Osteoblast (primary cell): ENCODE measurements around the gene MED25. TPM values are rescaled to one million over a fixed set of nuclear protein-coding genes. Genes with fewer than 3 reads are reported as not detected.

ENCODE experiments used
- DNase-seq: peaks from one replicate; pipeline ENCODE4 v3.0.0; 2011; ENCODE audit warnings: low spot score, mixed read lengths; ENCODE audit not compliant: insufficient read length; ENCODE audit errors: missing footprints
- H2AFZ ChIP-seq: 2 replicates; pipeline ENCODE4 v1.6.0; 2011; ENCODE audit warnings: mild to moderate bottlenecking, low read length
- H3K27ac ChIP-seq: 2 replicates; pipeline ENCODE4 v1.5.1; 2011; ENCODE audit warnings: mild to moderate bottlenecking, low read depth, low read length, moderate library complexity
- H3K27me3 ChIP-seq: 2 replicates; pipeline ENCODE4 v1.6.0; 2012; ENCODE audit warnings: mild to moderate bottlenecking, control low read depth, inconsistent platforms, low read length, moderate library complexity; ENCODE audit not compliant: insufficient read depth
- H3K36me3 ChIP-seq: 2 replicates; pipeline ENCODE4 v1.5.1; 2011; ENCODE audit warnings: mild to moderate bottlenecking, low read length, control low read depth, moderate library complexity; ENCODE audit not compliant: insufficient read depth
- H3K4me1 ChIP-seq: 2 replicates; pipeline ENCODE4 v1.5.1; 2011; ENCODE audit warnings: mild to moderate bottlenecking, low read length, control low read depth, moderate library complexity; ENCODE audit not compliant: insufficient read depth
- H3K4me2 ChIP-seq: 2 replicates; pipeline ENCODE4 v1.6.0; 2011; ENCODE audit warnings: mild to moderate bottlenecking, low read length; ENCODE audit not compliant: insufficient read depth
- H3K4me3 ChIP-seq: fragments of 200-600 bp; sonication (generic); 3 replicates; pipeline ENCODE4 v1.5.1; 2012; ENCODE audit warnings: mild to moderate bottlenecking, low read length, inconsistent platforms; ENCODE audit not compliant: insufficient read depth
- H3K79me2 ChIP-seq: 2 replicates; pipeline ENCODE4 v1.6.0; 2012; ENCODE audit warnings: mild to moderate bottlenecking, low read length, control low read depth, inconsistent platforms; ENCODE audit not compliant: insufficient read depth
- H3K9me3 ChIP-seq: 2 replicates; pipeline ENCODE4 v1.5.1; 2011; ENCODE audit warnings: low read depth, low read length, control low read depth
- H4K20me1 ChIP-seq: 2 replicates; pipeline ENCODE4 v1.6.0; 2012; ENCODE audit warnings: mild to moderate bottlenecking, low read length, control low read depth; ENCODE audit not compliant: insufficient read depth
- total RNA-seq: library from RNA; depleted of rRNA; stranded (reverse); fragments of >200 nt; gene quantifications from 2 replicates; pipeline ENCODE4 v1.2.3, GENCODE V29; 2012
- TF ChIP-seq, protein P1 (sequence below): IDR thresholded peaks from 2 replicates; pipeline ENCODE4 v1.5.1; 2011; ENCODE audit warnings: mild to moderate bottlenecking, low read depth, low read length, moderate library complexity; ENCODE audit errors: extremely low read depth

MED25 gene
- total RNA-seq, 1 donor = 19.5 TPM

DNA sequence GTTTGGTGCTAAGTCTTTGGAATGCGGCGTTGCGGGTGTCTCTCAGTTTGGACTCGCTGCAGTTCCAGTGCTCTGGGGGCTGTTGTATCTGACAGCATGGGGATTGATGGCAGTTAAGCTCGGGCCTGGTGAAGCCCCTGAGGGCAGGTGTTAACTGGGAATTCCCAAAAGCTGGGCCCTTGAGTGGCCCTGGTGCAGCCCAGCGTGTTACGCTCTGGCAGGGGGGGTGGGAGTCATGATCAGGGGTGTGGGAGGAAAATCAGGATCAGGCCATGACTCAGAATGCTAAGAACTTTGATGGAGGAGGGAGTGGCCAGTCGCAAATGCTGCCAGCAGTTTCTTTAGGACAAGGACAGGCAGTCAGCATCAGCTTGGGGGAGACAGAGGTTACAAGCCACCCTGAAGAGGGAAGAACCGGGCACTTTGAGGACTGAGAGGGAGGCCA lies 31.7 kb upstream of the MED25 start:
- Histone ChIP-seq H3K36me3 (peaks cover 42% of the 10 kb centered on the region), H3K4me2 (no peak overlapping the region), H3K27ac (no peak overlapping the region), H4K20me1 (peaks cover 30% of the 10 kb centered on the region), H3K27me3 (no peaks in the 10 kb centered on the region), H3K79me2 (peaks cover 47% of the 10 kb centered on the region), H3K9me3 (no peaks in the 10 kb centered on the region), H2AFZ (no peak overlapping the region), H3K4me3 (no peak overlapping the region), H3K4me1 (peaks cover 7% of the 10 kb centered on the region)
- TF ChIP-seq, protein P1, sequence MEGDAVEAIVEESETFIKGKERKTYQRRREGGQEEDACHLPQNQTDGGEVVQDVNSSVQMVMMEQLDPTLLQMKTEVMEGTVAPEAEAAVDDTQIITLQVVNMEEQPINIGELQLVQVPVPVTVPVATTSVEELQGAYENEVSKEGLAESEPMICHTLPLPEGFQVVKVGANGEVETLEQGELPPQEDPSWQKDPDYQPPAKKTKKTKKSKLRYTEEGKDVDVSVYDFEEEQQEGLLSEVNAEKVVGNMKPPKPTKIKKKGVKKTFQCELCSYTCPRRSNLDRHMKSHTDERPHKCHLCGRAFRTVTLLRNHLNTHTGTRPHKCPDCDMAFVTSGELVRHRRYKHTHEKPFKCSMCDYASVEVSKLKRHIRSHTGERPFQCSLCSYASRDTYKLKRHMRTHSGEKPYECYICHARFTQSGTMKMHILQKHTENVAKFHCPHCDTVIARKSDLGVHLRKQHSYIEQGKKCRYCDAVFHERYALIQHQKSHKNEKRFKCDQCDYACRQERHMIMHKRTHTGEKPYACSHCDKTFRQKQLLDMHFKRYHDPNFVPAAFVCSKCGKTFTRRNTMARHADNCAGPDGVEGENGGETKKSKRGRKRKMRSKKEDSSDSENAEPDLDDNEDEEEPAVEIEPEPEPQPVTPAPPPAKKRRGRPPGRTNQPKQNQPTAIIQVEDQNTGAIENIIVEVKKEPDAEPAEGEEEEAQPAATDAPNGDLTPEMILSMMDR = no peak
- peak; percentile 96 for DNase-seq

DNA sequence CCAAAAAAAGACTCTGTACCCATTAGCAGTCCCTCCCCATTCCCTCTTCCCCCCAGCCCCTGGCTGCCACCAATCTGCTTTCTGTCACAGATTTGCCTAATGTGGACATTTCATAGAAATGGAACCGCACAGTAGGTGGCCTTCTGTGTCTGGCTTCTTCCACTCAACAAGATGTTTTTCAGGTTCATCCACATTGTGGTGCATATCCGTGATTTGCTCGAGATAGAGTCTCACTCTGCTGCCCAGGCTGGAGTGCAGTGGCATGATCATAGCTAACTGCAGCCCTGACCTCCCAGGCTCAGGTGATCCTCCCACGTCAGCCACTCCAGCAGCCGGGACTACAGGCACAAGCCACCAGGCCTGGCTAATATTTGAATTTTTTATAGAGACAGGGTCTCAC lies 30.3 kb upstream of the MED25 start:
- peaks cover 47% of the 10 kb centered on the region for H3K79me2 ChIP-seq
- no peak overlapping the region for H3K4me2 ChIP-seq
- H3K27ac ChIP-seq = no peak overlapping the region
- no peaks in the 10 kb centered on the region for H3K9me3 ChIP-seq
- TF ChIP-seq, protein P1 = no peak
- H3K27me3 ChIP-seq = no peaks in the 10 kb centered on the region
- H3K4me1 ChIP-seq = peaks cover 7% of the 10 kb centered on the region
- H3K4me3 ChIP-seq = no peak overlapping the region
- peaks cover 34% of the 10 kb centered on the region for H4K20me1 ChIP-seq
- peak; percentile 18 for DNase-seq
- peaks cover 44% of the 10 kb centered on the region for H3K36me3 ChIP-seq
- no peak overlapping the region for H2AFZ ChIP-seq

DNA sequence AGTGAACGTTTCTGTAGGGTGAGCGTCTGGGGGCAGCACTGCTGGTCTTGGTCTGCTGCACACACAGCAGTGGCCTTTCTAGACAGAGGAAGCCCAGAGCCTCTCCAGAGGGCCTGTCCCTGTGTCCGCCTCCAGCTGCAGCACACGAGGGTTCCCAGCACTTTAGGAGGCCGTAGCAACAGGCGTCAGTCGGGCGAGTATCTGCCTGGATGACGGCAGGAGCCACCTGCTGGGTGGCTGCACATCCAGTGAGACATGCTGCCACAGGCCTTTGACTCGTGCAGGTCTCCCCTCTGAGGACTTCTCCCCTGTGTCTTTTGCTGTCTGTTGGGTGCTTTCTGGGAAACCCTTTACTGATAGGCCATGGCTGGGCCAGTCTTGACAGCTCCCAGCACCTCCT lies 29.2 kb upstream of the MED25 start:
- H3K4me3 ChIP-seq = no peak overlapping the region
- H3K9me3 ChIP-seq = no peaks in the 10 kb centered on the region
- H3K27me3 ChIP-seq = no peaks in the 10 kb centered on the region
- peak; percentile 67 for DNase-seq
- H2AFZ ChIP-seq = no peak overlapping the region
- H3K4me2 ChIP-seq = no peak overlapping the region
- TF ChIP-seq, protein P1 = no peak
- no peak overlapping the region for H3K27ac ChIP-seq
- H4K20me1 ChIP-seq = peaks cover 34% of the 10 kb centered on the region
- H3K36me3 ChIP-seq = peaks cover 42% of the 10 kb centered on the region
- H3K79me2 ChIP-seq = peaks cover 43% of the 10 kb centered on the region
- peaks cover 7% of the 10 kb centered on the region for H3K4me1 ChIP-seq

DNA sequence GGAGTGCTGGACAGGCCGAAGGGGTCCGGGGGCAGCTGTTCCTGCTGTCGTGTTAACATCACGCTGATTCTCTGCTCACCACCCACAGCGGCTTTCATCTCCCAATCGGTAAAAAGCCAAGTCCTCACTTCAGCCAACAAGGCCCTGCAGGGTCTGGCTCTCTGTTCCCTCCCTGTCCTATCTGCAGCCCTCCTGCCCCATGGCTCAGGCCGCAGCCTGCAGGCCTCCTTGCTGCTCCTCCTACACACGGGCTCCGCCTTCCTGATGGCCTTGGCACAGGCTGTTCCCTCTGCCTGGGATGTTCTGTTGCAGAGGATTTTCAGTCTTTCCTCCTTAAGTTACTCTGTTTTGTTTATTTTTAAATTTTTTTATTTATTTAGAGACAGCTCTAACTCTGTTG lies 27.2 kb upstream of the MED25 start:
- Histone ChIP-seq H3K4me2 (no peak overlapping the region), H2AFZ (no peak overlapping the region), H3K9me3 (no peaks in the 10 kb centered on the region), H3K4me3 (no peak overlapping the region), H3K36me3 (peaks cover 51% of the 10 kb centered on the region), H3K27ac (no peak overlapping the region), H4K20me1 (peaks cover 34% of the 10 kb centered on the region), H3K79me2 (peaks cover 43% of the 10 kb centered on the region), H3K4me1 (peaks cover 7% of the 10 kb centered on the region), H3K27me3 (no peaks in the 10 kb centered on the region)
- TF ChIP-seq, protein P1 = no peak
- peak; percentile 58 for DNase-seq
